GM12878 (cell line): ENCODE results near the gene OSBPL10. TPM values are rescaled to one million over a fixed set of nuclear protein-coding genes. Genes with fewer than 3 reads are reported as not detected.

Experiments
- ATAC-seq: fragments of 200-7000 bp; cut with Tn5 transposase; 3 replicates; pipeline ENCODE4 v1.9.1; 2020; ENCODE audit warnings: mild to moderate bottlenecking, moderate library complexity
- BruUV-seq: library from RNA; stranded (reverse); fragments of 400-500 nt; replicated peaks from 2 replicates; lab custom pipeline; 2021; lab: Mats Ljungman, UMichigan
- CTCF ChIA-PET: fragments of 300-600 bp; sonication (Branson Sonifier 250); formaldehyde crosslinking; extraction: SDS; loops from one replicate; lab custom pipeline; 2021; ENCODE audit warnings: inconsistent platforms; lab: Yijun Ruan, JAX
- POLR2A ChIA-PET: fragments of 350-600 bp; formaldehyde crosslinking; extraction: SDS; loops from one replicate; lab custom pipeline; 2021; ENCODE audit warnings: inconsistent platforms; lab: Charles Lee
- RAD21 ChIA-PET: fragments of 300-600 bp; sonication (Branson Sonifier 250); formaldehyde crosslinking; loops from one replicate; lab custom pipeline; 2023; ENCODE audit warnings: antibody characterized with exemption; ENCODE audit not compliant: unreplicated experiment; lab: Charles Lee
- SMC1A ChIA-PET: fragments of 300-600 bp; sonication (Branson Sonifier 250); formaldehyde crosslinking; loops from one replicate; lab custom pipeline; 2023; ENCODE audit not compliant: unreplicated experiment, uncharacterized antibody; lab: Charles Lee
- DNase-seq: peaks from one replicate; pipeline ENCODE4 v3.0.0-alpha.2; 2011; ENCODE audit warnings: low read depth, low spot score
- FAIRE-seq: peaks from 3 replicates; lab custom pipeline; 2011; peaks lifted over from hg19 to GRCh38; lab: Jason Lieb, UNC
- H2AFZ ChIP-seq: 2 replicates; pipeline ENCODE4 v1.6.0; 2011; ENCODE audit warnings: low read depth, low read length, control low read depth; ENCODE audit not compliant: control insufficient read depth
- H3K27ac ChIP-seq: 2 replicates; pipeline ENCODE4 v1.5.1; 2011; ENCODE audit warnings: control low read depth; ENCODE audit not compliant: control insufficient read depth, insufficient read depth
- H3K27me3 ChIP-seq, 2 experiments: replicated peaks in 1 of 2; 2 replicates each; pipeline versions ENCODE4 v1.6.0 to v1.6.1; 2011; ENCODE audit warnings: low read length in 1 of 2; ENCODE audit not compliant: control insufficient read depth in 2 of 2, insufficient read depth in 2 of 2
- H3K36me3 ChIP-seq, 2 experiments: 2 replicates each; pipeline ENCODE4 v1.5.1; 2011; ENCODE audit warnings: low read length in 1 of 2; ENCODE audit not compliant: control insufficient read depth in 2 of 2, insufficient read depth in 2 of 2
- H3K4me1 ChIP-seq: 2 replicates; pipeline ENCODE4 v1.6.1; 2011; ENCODE audit warnings: mild to moderate bottlenecking, low read length, moderate library complexity, mixed read lengths; ENCODE audit not compliant: control insufficient read depth, insufficient read depth
- H3K4me2 ChIP-seq: 2 replicates; pipeline ENCODE4 v1.6.0; 2011; ENCODE audit warnings: control low read depth; ENCODE audit not compliant: control insufficient read depth, insufficient read depth
- H3K4me3 ChIP-seq: fragments of 200-600 bp; sonication (generic); 2 replicates; pipeline ENCODE4 v1.5.1; 2016
- H3K79me2 ChIP-seq: 2 replicates; pipeline ENCODE4 v1.6.0; 2011; ENCODE audit warnings: low read length; ENCODE audit not compliant: control insufficient read depth, insufficient read depth
- H3K9ac ChIP-seq: 2 replicates; pipeline ENCODE4 v1.8.0; 2011; ENCODE audit warnings: low read length, control low read depth, mixed read lengths; ENCODE audit not compliant: control insufficient read depth, insufficient read depth
- H3K9me3 ChIP-seq: replicated peaks from 3 replicates; pipeline ENCODE4 v1.5.1; 2011; ENCODE audit warnings: mild to moderate bottlenecking, low read length; ENCODE audit not compliant: control insufficient read depth, insufficient read depth
- H4K20me1 ChIP-seq: 2 replicates; pipeline ENCODE4 v1.6.0; 2011; ENCODE audit not compliant: control insufficient read depth, insufficient read depth
- ATF3 ChIP-seq: IDR thresholded peaks from 2 replicates; pipeline ENCODE4 v1.6.1; 2011; ENCODE audit warnings: low read depth, mild to moderate bottlenecking, low read length, moderate library complexity, borderline replicate concordance; ENCODE audit errors: extremely low read depth
- BCL11A ChIP-seq: IDR thresholded peaks from 2 replicates; pipeline ENCODE4 v1.6.1; 2011; ENCODE audit warnings: low read depth, low read length
- CHD2 ChIP-seq: IDR thresholded peaks from 2 replicates; pipeline ENCODE4 v1.6.1; 2011; ENCODE audit warnings: low read depth, low read length, improper control_type of control experiment, borderline replicate concordance
- CREB1 ChIP-seq: IDR thresholded peaks from 2 replicates; pipeline ENCODE4 v1.6.1; 2012; ENCODE audit warnings: low read depth, mild to moderate bottlenecking, inconsistent platforms
- CREM ChIP-seq: IDR thresholded peaks from 2 replicates; pipeline ENCODE4 v1.6.1; 2014; ENCODE audit warnings: antibody characterized with exemption, low read depth
- HDAC6 ChIP-seq: fragments of 200-600 bp; sonication (generic); IDR thresholded peaks from one replicate; pipeline ENCODE4 v1.8.0; 2017; ENCODE audit warnings: antibody characterized with exemption; ENCODE audit not compliant: unreplicated experiment
- NR2F1 ChIP-seq: fragments of 450-650 bp; conservative IDR thresholded peaks from 2 replicates; pipeline ENCODE4 v1.6.1; 2017; ENCODE audit warnings: mild to moderate bottlenecking
- PBX3 ChIP-seq: IDR thresholded peaks from 2 replicates; pipeline ENCODE4 v1.6.1; 2011; ENCODE audit warnings: mild to moderate bottlenecking, low read depth, low read length, moderate library complexity; ENCODE audit not compliant: insufficient replicate concordance
- PML ChIP-seq: IDR thresholded peaks from 2 replicates; pipeline ENCODE4 v1.6.1; 2012; ENCODE audit warnings: low read length, inconsistent platforms
- RAD21 ChIP-seq: IDR thresholded peaks from 2 replicates; pipeline ENCODE4 v1.6.1; 2011; ENCODE audit warnings: mild to moderate bottlenecking, low read depth, low read length, moderate library complexity; ENCODE audit not compliant: insufficient read depth
- RB1 ChIP-seq: fragments of 450-650 bp; formaldehyde crosslinking; IDR thresholded peaks from 2 replicates; pipeline ENCODE4 v1.6.1; 2017; ENCODE audit warnings: mild to moderate bottlenecking, borderline replicate concordance
- RCOR1 ChIP-seq: conservative IDR thresholded peaks from 2 replicates; pipeline ENCODE4 v1.6.1; 2012; ENCODE audit warnings: low read depth, low read length, improper control_type of control experiment
- SP1 ChIP-seq: IDR thresholded peaks from one replicate; pipeline ENCODE4 v1.6.1; 2011; ENCODE audit warnings: low read depth, low read length
- ZNF24 ChIP-seq: fragments of 450-650 bp; IDR thresholded peaks from 2 replicates; pipeline ENCODE4 v1.6.1; 2017; ENCODE audit warnings: antibody characterized with exemption, mild to moderate bottlenecking
- ZNF592 ChIP-seq: fragments of 450-650 bp; IDR thresholded peaks from 2 replicates; pipeline ENCODE4 v1.6.1; 2017; ENCODE audit warnings: mild to moderate bottlenecking, moderate library complexity
- WGBS: methylation state at CpG from one replicate; pipeline ENCODE4 v1.1.6; 2016; ENCODE audit warnings: low lambda C conversion rate; ENCODE audit not compliant: insufficient replicate concordance, insufficient coverage; ENCODE audit errors: missing lambda C conversion rate; 5-methylcytosine and 5-hydroxymethylcytosine counted together
- in situ Hi-C: fragments of 300-500 bp; cut with MboI; formaldehyde crosslinking; loops from 9 replicates; pipeline ENCODE4 v1.14.3; 2018; ENCODE audit warnings: mixed read lengths
- intact Hi-C: fragments of 100-400 bp; cut with micrococcal nuclease; formaldehyde crosslinking; loops from one replicate; pipeline ENCODE4 v1.14.2; 2022; ENCODE audit not compliant: unreplicated experiment
- polyA plus RNA-seq, 11 experiments: library from polyadenylated mRNA; depleted of rRNA in 4 of 11; unstranded in 6 of 11; stranded (reverse) in 5 of 11; fragments of >200 nt; fragmentation: Nextera tagmentation in 4 of 11; fragmentation: Illumina TruSeq in 1 of 11; extraction: Ambion mirVana in 4 of 11; extraction: Trizol in 1 of 11; gene quantifications; 1 replicate in 1 of 11; 2 replicates in 10 of 11; pipeline versions ENCODE4 v1.2.1 to v1.2.3, GENCODE V29; 2011 to 2016; ENCODE audit warnings: inconsistent platforms in 2 of 11, missing spikeins in 2 of 11, low read depth in 1 of 11
- total RNA-seq, 4 experiments: library from RNA; depleted of rRNA in 3 of 4; stranded (reverse); fragments of >200 nt in 3 of 4; fragmentation: Illumina TruSeq in 1 of 4; extraction: Trizol in 1 of 4; gene quantifications; 2 replicates each; pipeline versions ENCODE4 v1.2.1 to v1.2.3, GENCODE V29; 2013 to 2021

Gene OSBPL10
- total and polyA plus RNA-seq, 10 of the 15 experiments (the other 5 are each of a cell fraction or from before 2014, with no cell fraction given) = 0.03 to 0.25 (median 0.09) TPM; not detected in 5

- Histone ChIP-seq H3K79me2 (no peaks in the 10 kb centered on the region), H3K4me1 (no peaks in the 10 kb centered on the region), H3K27ac (no peak overlapping the region), H2AFZ (no peak overlapping the region), H4K20me1 (no peaks in the 10 kb centered on the region), H3K4me2 (no peak overlapping the region), H3K27me3 (no peaks in the 10 kb centered on the region), H3K36me3 (no peaks in the 10 kb centered on the region), H3K9me3 (no peaks in the 10 kb centered on the region), H3K9ac (no peak overlapping the region), H3K4me3 (no peak overlapping the region)
- in situ Hi-C loops (no loop called here), intact Hi-C loops (no loop called here)
- no peak for DNase-seq
- no peak for ATAC-seq
- POLR2A ChIA-PET = no interaction called here
- BruUV-seq = no TSS peak
- FAIRE-seq = no peak
- SMC1A ChIA-PET = interaction anchor here (1.0 kb wide), 1 partner anchor 12 kb away, joined by 3 read pairs; no protein-coding TSS in a partner anchor
- WGBS = 68% methylated on average over 2 of the region's 2 CpGs
- CTCF ChIA-PET = no interaction called here
- RAD21 ChIA-PET = no interaction called here
- no peak for TF ChIP-seq RB1
- TF ChIP-seq PBX3 = no peak
- TF ChIP-seq ATF3 = no peak
- no peak for TF ChIP-seq ZNF592
- no peak for TF ChIP-seq ZNF24
- no peak for TF ChIP-seq CREB1
- TF ChIP-seq RCOR1 = no peak
- TF ChIP-seq CREM = no peak
- no peak for TF ChIP-seq PML
- no peak for TF ChIP-seq NR2F1
- no peak for TF ChIP-seq CHD2
- no peak for TF ChIP-seq BCL11A
- TF ChIP-seq RAD21 = no peak
- TF ChIP-seq SP1 = no peak
- no peak for TF ChIP-seq HDAC6
- TF ChIP-seq, all 136 proteins: peak for 0
Measured at GRCh38 chr3:32009101-32009500, 28.0 kb upstream of the OSBPL10 start.
